Measurements from ENCODE around the gene MRPL50.

MRPL50 gene

DNA sequence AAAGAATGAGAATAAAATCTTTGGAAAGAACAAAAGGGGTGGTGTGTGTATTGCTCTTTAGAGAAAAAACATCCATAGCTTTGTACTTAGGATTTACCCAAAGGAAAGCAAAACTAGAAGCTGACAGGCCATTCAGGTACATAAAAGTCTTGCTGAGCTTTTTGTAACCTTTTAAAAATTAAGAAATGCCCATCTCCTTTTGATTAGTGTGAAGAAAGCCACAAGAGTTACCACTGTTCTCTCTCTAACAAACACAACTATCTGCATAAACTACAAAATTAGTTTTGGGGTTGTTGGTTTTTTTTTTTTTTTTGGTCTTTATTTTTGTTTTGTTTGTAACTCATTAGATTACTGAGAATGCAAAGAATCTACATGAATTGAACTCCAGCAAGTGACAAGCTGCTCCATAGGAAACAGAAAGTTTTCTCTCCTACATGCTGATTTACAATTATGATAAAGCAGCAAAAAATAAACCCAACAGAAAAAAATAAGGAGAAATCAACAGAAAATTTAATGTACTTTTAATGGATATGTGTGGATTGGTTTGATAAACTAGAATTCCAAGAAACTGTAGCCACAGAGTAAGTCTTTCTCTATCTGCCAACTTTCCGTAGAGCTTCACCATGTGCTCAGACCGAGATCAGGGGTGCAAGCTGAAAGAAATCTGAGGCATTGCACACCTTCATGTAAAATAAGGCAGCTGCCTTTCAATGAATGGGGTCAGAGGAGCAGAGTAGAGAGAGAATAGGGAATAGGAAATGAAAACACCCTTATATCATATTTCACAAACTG lies 25.9 kb downstream of the MRPL50 start:
- H3K27ac ChIP-seq, result no peak overlapping the region
- TF ChIP-seq, protein P1, sequence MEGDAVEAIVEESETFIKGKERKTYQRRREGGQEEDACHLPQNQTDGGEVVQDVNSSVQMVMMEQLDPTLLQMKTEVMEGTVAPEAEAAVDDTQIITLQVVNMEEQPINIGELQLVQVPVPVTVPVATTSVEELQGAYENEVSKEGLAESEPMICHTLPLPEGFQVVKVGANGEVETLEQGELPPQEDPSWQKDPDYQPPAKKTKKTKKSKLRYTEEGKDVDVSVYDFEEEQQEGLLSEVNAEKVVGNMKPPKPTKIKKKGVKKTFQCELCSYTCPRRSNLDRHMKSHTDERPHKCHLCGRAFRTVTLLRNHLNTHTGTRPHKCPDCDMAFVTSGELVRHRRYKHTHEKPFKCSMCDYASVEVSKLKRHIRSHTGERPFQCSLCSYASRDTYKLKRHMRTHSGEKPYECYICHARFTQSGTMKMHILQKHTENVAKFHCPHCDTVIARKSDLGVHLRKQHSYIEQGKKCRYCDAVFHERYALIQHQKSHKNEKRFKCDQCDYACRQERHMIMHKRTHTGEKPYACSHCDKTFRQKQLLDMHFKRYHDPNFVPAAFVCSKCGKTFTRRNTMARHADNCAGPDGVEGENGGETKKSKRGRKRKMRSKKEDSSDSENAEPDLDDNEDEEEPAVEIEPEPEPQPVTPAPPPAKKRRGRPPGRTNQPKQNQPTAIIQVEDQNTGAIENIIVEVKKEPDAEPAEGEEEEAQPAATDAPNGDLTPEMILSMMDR (IDR thresholded peaks at IDR 0.05; ENCODE audit: low read depth, low read length), result no peak
- DNase-seq, result no peak
- no peaks in the 10 kb centered on the region for H3K36me3 ChIP-seq
- H3K9me3 ChIP-seq (ENCODE audit: severe bottlenecking), result no peaks in the 10 kb centered on the region
- H3K4me3 ChIP-seq (ENCODE audit: low read depth, low read length), result no peak overlapping the region
- no peaks in the 10 kb centered on the region for H3K27me3 ChIP-seq (ENCODE audit: insufficient read depth, low read depth, severe bottlenecking)

DNA sequence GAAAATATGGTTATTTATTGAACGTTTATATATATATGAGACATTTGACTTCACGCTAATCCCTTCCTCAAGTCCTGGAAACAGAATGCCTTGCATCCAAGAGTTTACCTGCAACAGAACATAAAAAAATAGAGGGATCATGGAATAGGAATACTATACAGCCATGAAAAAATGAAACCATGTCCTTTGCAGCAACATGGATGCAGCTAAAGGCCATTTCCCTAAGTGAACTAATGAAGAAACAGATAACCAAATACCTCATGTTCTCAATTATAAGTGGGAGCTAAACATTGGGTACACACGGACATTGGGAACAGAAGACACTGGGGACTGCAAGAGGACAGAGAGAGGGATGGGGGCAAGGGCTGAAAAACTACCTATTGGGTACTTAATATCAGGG lies 26.6 kb downstream of the MRPL50 start:
- TF ChIP-seq, protein P1 (IDR thresholded peaks at IDR 0.05; ENCODE audit: low read depth, low read length), result no peak
- Histone ChIP-seq H3K27ac (no peak overlapping the region), H3K27me3 (ENCODE audit: insufficient read depth, low read depth, severe bottlenecking) (no peaks in the 10 kb centered on the region), H3K4me3 (ENCODE audit: low read depth, low read length) (no peak overlapping the region), H3K9me3 (ENCODE audit: severe bottlenecking) (no peaks in the 10 kb centered on the region), H3K36me3 (no peaks in the 10 kb centered on the region)
- DNase-seq, result no peak

DNA sequence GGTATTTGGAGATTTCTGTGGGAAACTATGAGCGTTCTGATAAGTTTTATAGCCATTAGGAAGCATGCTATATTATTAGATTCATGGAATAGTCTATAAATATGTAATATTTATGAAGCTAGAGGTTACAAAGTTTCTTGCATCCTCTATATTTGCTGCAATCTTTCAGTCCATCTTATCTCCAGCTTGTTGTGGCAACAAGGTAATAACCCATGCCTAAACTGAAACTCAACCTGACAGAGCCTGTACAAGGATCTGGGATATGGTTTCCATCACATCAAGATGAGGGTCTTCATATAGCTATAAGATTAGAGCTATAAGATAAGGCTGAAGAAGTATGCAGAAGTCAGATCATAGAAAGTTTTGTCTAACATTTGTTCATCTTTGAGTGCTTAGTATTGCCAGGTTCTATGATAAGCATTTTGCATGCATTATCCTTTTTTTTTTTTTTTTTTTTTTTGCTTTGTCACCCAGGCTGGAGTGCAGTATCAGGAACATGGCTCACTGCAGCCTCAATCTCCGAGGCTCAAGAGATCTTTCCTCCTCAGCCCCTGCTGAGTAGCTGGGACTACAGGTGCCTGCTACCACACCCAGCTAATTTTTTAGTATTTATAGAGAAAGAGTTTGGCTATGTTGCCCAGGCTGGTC lies 28.4 kb downstream of the MRPL50 start:
- no peak overlapping the region for H3K27ac ChIP-seq

DNA sequence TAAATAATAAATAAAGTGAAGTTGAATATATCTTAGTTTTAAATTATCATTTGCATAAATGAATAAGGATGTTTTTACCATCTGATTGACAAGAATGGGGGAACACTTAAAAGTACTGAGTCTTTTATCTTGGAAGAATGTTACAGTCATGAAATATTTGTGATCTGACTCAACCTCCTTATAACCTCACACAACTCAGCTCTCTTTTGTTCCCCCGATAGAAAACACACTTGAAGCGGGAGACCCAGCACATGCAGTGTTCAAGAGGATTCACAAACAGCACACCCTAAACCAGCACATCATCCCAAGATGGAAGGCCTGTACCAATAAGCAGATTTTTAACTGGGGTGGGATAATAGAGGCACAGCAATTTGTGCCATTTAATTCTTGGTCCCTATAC lies 29.1 kb downstream of the MRPL50 start:
- Histone ChIP-seq H3K9me3 (ENCODE audit: severe bottlenecking) (no peaks in the 10 kb centered on the region), H3K36me3 (no peaks in the 10 kb centered on the region), H3K4me3 (ENCODE audit: low read depth, low read length) (no peak overlapping the region), H3K27ac (no peak overlapping the region), H3K27me3 (ENCODE audit: insufficient read depth, low read depth, severe bottlenecking) (no peaks in the 10 kb centered on the region)
- TF ChIP-seq, protein P1 (IDR thresholded peaks at IDR 0.05; ENCODE audit: low read depth, low read length), result no peak
- no peak for DNase-seq

More for the DNA sequence above, 28.4 kb downstream of the MRPL50 start:
- Histone ChIP-seq H3K27me3 (ENCODE audit: insufficient read depth, low read depth, severe bottlenecking) (no peaks in the 10 kb centered on the region), H3K36me3 (no peaks in the 10 kb centered on the region), H3K4me3 (ENCODE audit: low read depth, low read length) (no peak overlapping the region), H3K9me3 (ENCODE audit: severe bottlenecking) (no peaks in the 10 kb centered on the region)
- no peak for DNase-seq
- TF ChIP-seq, protein P1 (IDR thresholded peaks at IDR 0.05; ENCODE audit: low read depth, low read length), result no peak

DNA sequence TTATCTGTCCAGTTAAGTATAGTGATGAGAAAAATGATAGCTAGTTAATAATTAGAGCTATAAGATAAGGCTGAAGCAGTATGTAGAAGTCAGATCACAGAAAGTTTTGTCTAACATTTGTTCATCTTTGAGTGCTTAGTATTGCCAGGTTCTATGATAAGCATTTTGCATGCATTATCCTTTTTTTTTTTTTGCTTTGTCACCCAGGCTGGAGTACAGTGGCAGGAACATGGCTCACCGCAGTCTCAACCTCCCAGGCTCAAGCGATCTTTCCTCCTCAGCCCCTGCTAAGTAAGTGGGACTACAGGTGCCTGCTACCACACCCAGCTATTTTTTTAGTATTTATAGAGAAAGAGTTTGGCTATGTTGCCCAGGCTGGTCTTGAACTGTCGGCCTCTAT lies 31.1 kb downstream of the MRPL50 start:
- Histone ChIP-seq H3K36me3 (no peaks in the 10 kb centered on the region), H3K4me3 (ENCODE audit: low read depth, low read length) (no peak overlapping the region), H3K9me3 (ENCODE audit: severe bottlenecking) (no peaks in the 10 kb centered on the region), H3K27ac (no peak overlapping the region), H3K27me3 (ENCODE audit: insufficient read depth, low read depth, severe bottlenecking) (no peaks in the 10 kb centered on the region)
- no peak for DNase-seq
- TF ChIP-seq, protein P1 (IDR thresholded peaks at IDR 0.05; ENCODE audit: low read depth, low read length), result no peak

Data from WERI-Rb-1 (cell line).